H1 (cell line): ENCODE measurements around the gene CACNA1C. TPM values are rescaled to one million over a fixed set of nuclear protein-coding genes. Genes with fewer than 3 reads are reported as not detected.

Experiments
- CTCF ChIA-PET: fragments of 300-600 bp; sonication (Branson Sonifier 250); formaldehyde crosslinking; loops from one replicate; lab custom pipeline; 2021; ENCODE audit not compliant: partially characterized antibody; lab: Charles Lee
- POLR2A ChIA-PET: fragments of 300-600 bp; sonication (Branson Sonifier 250); formaldehyde crosslinking; loops from one replicate; lab custom pipeline; 2021; ENCODE audit warnings: inconsistent platforms; ENCODE audit not compliant: partially characterized antibody; lab: Charles Lee
- DNase-seq, 2 experiments: peaks; one replicate each; pipeline versions ENCODE4 v3.0.0 to v3.0.0-alpha.2; 2010 to 2022; ENCODE audit warnings: low spot score in 2 of 2, low read depth in 1 of 2, mixed read lengths in 1 of 2
- FAIRE-seq: peaks from 2 replicates; lab custom pipeline; 2011; peaks lifted over from hg19 to GRCh38; lab: Jason Lieb, UNC
- H2AFZ ChIP-seq: 2 replicates; pipeline ENCODE4 v1.8.1; 2012; ENCODE audit warnings: low read length, inconsistent platforms
- H2AK5ac ChIP-seq: 2 replicates; pipeline ENCODE4 v1.6.1; 2013; ENCODE audit warnings: low read depth, low read length
- H2BK120ac ChIP-seq: replicated peaks from 2 replicates; pipeline ENCODE3; 2013; ENCODE audit warnings: low read depth, low read length, inconsistent platforms
- H2BK12ac ChIP-seq: 2 replicates; pipeline ENCODE4 v1.6.1; 2013; ENCODE audit warnings: low read depth, low read length
- H2BK15ac ChIP-seq: 2 replicates; pipeline ENCODE4 v1.6.1; 2013; ENCODE audit warnings: low read length
- H2BK20ac ChIP-seq: 2 replicates; pipeline ENCODE4 v1.6.1; 2013; ENCODE audit warnings: low read length
- H2BK5ac ChIP-seq: 2 replicates; pipeline ENCODE4 v1.6.1; 2013; ENCODE audit warnings: low read depth, low read length
- H3K14ac ChIP-seq: 2 replicates; pipeline ENCODE4 v1.6.1; 2013; ENCODE audit warnings: inconsistent platforms; ENCODE audit not compliant: insufficient read length
- H3K18ac ChIP-seq: 2 replicates; pipeline ENCODE4 v1.6.1; 2013; ENCODE audit warnings: low read length; ENCODE audit errors: extremely low read depth
- H3K23ac ChIP-seq: 2 replicates; pipeline ENCODE4 v1.6.1; 2013; ENCODE audit warnings: inconsistent platforms; ENCODE audit not compliant: insufficient read length
- H3K23me2 ChIP-seq: 2 replicates; pipeline ENCODE4 v1.6.1; 2013; ENCODE audit warnings: low read depth, low read length
- H3K27ac ChIP-seq: 2 replicates; pipeline ENCODE4 v1.6.1; 2011; ENCODE audit warnings: low read depth, low read length, inconsistent platforms
- H3K27me3 ChIP-seq, 4 experiments: replicated peaks in 1 of 4; 1 replicate in 1 of 4; 2 replicates in 3 of 4; pipeline versions ENCODE4 v1.6.1 to v1.8.1; 2011 to 2013; ENCODE audit warnings: low read length in 3 of 4, mild to moderate bottlenecking in 3 of 4, inconsistent platforms in 2 of 4, mixed read lengths in 2 of 4, moderate library complexity in 1 of 4; ENCODE audit not compliant: control insufficient read depth in 3 of 4, insufficient read depth in 3 of 4; ENCODE audit errors: extremely low read depth in 1 of 4
- H3K36me3 ChIP-seq, 4 experiments: 2 replicates each; pipeline versions ENCODE4 v1.6.1 to v1.8.1; 2011 to 2013; ENCODE audit warnings: mild to moderate bottlenecking in 4 of 4, low read length in 3 of 4, moderate library complexity in 2 of 4, control low read depth in 1 of 4, inconsistent platforms in 1 of 4; ENCODE audit not compliant: insufficient read depth in 4 of 4, control insufficient read depth in 2 of 4
- H3K4ac ChIP-seq: replicated peaks from 2 replicates; pipeline ENCODE3; 2013; ENCODE audit warnings: low read length, low read depth, mixed read lengths, inconsistent platforms; ENCODE audit not compliant: insufficient read length
- H3K4me1 ChIP-seq, 4 experiments: replicated peaks in 1 of 4; 1 replicate in 1 of 4; 2 replicates in 3 of 4; pipeline versions ENCODE4 v1.6.1 to v1.8.1; 2011 to 2013; ENCODE audit warnings: low read length in 3 of 4, inconsistent platforms in 2 of 4, mixed read lengths in 1 of 4; ENCODE audit not compliant: insufficient read depth in 4 of 4, control insufficient read depth in 3 of 4
- H3K4me2 ChIP-seq, 2 experiments: 2 replicates each; pipeline versions ENCODE4 v1.6.1 to v1.8.1; 2011 to 2013; ENCODE audit warnings: low read depth in 2 of 2, low read length in 2 of 2, control low read depth in 1 of 2, inconsistent platforms in 1 of 2, mild to moderate bottlenecking in 1 of 2; ENCODE audit not compliant: insufficient read depth in 1 of 2
- H3K4me3 ChIP-seq, 4 experiments: fragments of 200-600, 300-600 bp in 1 of 4; sonication (generic), shearing (Covaris generic), sonication (Bioruptor Twin) in 1 of 4; 2 replicates each; pipeline versions ENCODE4 v1.5.1 to v1.8.1; 2011 to 2016; ENCODE audit warnings: low read length in 4 of 4, low read depth in 3 of 4, control low read depth in 2 of 4, inconsistent platforms in 2 of 4, mild to moderate bottlenecking in 2 of 4, mixed read lengths in 1 of 4, moderate library complexity in 1 of 4; ENCODE audit not compliant: insufficient read depth in 2 of 4; ENCODE audit errors: extremely low read depth in 1 of 4
- H3K56ac ChIP-seq: replicated peaks from 2 replicates; pipeline ENCODE3; 2013; ENCODE audit warnings: low read depth, mild to moderate bottlenecking, mixed read lengths, low read length, inconsistent platforms; ENCODE audit not compliant: insufficient read length
- H3K79me1 ChIP-seq: 2 replicates; pipeline ENCODE4 v1.6.1; 2013; ENCODE audit warnings: low read depth, low read length, control low read depth
- H3K79me2 ChIP-seq, 2 experiments: 2 replicates each; pipeline versions ENCODE4 v1.6.1 to v1.8.1; 2012 to 2013; ENCODE audit warnings: low read length in 2 of 2, mild to moderate bottlenecking in 2 of 2, inconsistent platforms in 1 of 2; ENCODE audit not compliant: insufficient read depth in 2 of 2, control insufficient read depth in 1 of 2
- H3K9ac ChIP-seq, 4 experiments: replicated peaks in 1 of 4; 1 replicate in 1 of 4; 2 replicates in 3 of 4; pipeline versions ENCODE4 v1.6.1 to v1.8.1; 2011 to 2013; ENCODE audit warnings: low read depth in 3 of 4, low read length in 3 of 4, control low read depth in 2 of 4, mild to moderate bottlenecking in 2 of 4, moderate library complexity in 2 of 4, inconsistent platforms in 1 of 4; ENCODE audit errors: extremely low read depth in 1 of 4
- H3K9me3 ChIP-seq, 2 experiments: 2 replicates each; pipeline versions ENCODE4 v1.6.1 to v1.8.1; 2012 to 2013; ENCODE audit warnings: mild to moderate bottlenecking in 2 of 2, moderate library complexity in 2 of 2, control low read depth in 1 of 2, inconsistent platforms in 1 of 2, low read depth in 1 of 2, low read length in 1 of 2, mixed read lengths in 1 of 2; ENCODE audit not compliant: insufficient read depth in 2 of 2
- H4K20me1 ChIP-seq, 2 experiments: replicated peaks in 1 of 2; 2 replicates each; pipeline versions ENCODE3 to v1.8.1; 2011 to 2013; ENCODE audit warnings: inconsistent platforms in 2 of 2, low read length in 2 of 2, mild to moderate bottlenecking in 1 of 2; ENCODE audit not compliant: insufficient read depth in 2 of 2, control insufficient read depth in 1 of 2
- H4K5ac ChIP-seq: 2 replicates; pipeline ENCODE4 v1.6.1; 2013; ENCODE audit warnings: low read length, low read depth, mixed read lengths, inconsistent platforms; ENCODE audit not compliant: insufficient read length
- H4K8ac ChIP-seq: 2 replicates; pipeline ENCODE4 v1.8.0; 2013; ENCODE audit warnings: mild to moderate bottlenecking, moderate library complexity, low read length, inconsistent platforms; ENCODE audit not compliant: insufficient read depth; ENCODE audit errors: extremely low read depth
- H4K91ac ChIP-seq: replicated peaks from 2 replicates; pipeline ENCODE3; 2013; ENCODE audit warnings: low read length, mixed read lengths, inconsistent platforms; ENCODE audit not compliant: insufficient read length
- KDM4A ChIP-seq: IDR thresholded peaks from one replicate; pipeline ENCODE4 v1.7.1; 2012; ENCODE audit warnings: low read depth, mild to moderate bottlenecking, moderate library complexity, low read length, inconsistent platforms; ENCODE audit not compliant: severe bottlenecking
- SIX5 ChIP-seq: IDR thresholded peaks from 2 replicates; pipeline ENCODE4 v1.6.1; 2011; ENCODE audit warnings: mild to moderate bottlenecking, low read depth, low read length
- WGBS, 2 experiments: shearing (Covaris generic) in 1 of 2; methylation state at CpG; one replicate each; pipeline versions ENCODE4 v1.1.6 to v1.1.7; 2013 to 2015; ENCODE audit warnings: low lambda C conversion rate in 2 of 2, mixed read lengths in 2 of 2, inconsistent platforms in 1 of 2, low coverage in 1 of 2, missing lambda C conversion rate in 1 of 2; ENCODE audit not compliant: insufficient replicate concordance in 2 of 2, insufficient coverage in 1 of 2, insufficient read length in 1 of 2; ENCODE audit errors: extremely low coverage in 1 of 2, missing lambda C conversion rate in 1 of 2; 5-methylcytosine and 5-hydroxymethylcytosine counted together
- polyA plus RNA-seq, 7 experiments: library from polyadenylated mRNA; depleted of rRNA in 3 of 7; stranded (reverse) in 5 of 7; unstranded in 2 of 7; fragments of >200 nt in 5 of 7; fragments of 200-250 nt in 2 of 7; gene quantifications; 1 replicate in 5 of 7; 2 replicates in 1 of 7; 4 replicates in 1 of 7; pipeline versions ENCODE4 v1.2.1 to v1.2.3, GENCODE V29; 2011 to 2013; ENCODE audit warnings: missing spikeins in 2 of 7, mixed read lengths in 2 of 7
- total RNA-seq: library from RNA; stranded (reverse); fragmentation: NEBNext Ultra II Directional; extraction: Animal tissue kit (Norgen Biotek cat#: 25700); gene quantifications from 2 replicates; pipeline ENCODE4 v1.2.1, GENCODE V29; 2021

CACNA1C gene
- total and polyA plus RNA-seq, 2 of the 8 experiments (the other 6 are each of a cell fraction or from before 2014, with no cell fraction given) = 1.3 TPM

DNA sequence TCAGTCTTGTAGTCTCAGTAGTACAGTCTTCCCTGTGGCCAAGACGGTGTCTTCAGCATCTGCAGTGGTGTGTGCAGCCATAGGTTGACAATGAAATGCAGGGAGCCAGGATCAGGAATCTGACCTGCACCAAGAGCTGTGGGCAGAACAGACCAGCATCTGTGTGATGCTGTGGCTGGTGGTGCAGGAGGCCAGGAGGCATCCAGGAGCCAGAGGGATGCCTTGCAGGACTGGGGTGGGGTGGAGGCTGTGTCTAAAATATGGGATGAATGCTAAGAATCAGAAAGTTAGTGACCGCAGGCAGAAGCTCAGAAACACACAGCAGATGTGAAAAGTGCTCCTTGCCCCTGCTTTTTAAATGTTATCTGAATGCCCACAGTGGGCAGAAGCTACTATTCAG lies 209.7 kb downstream of the CACNA1C start:
- no peak overlapping the region for H3K56ac ChIP-seq
- CTCF ChIA-PET = interaction anchor here (1.0 to 1.3 kb wide), 4 partner anchors 10 to 251 kb away, joined by 3 to 4 read pairs (median 3); no protein-coding TSS in a partner anchor
- H4K91ac ChIP-seq = no peak overlapping the region
- no peaks in the 10 kb centered on the region for H4K20me1 ChIP-seq
- H3K27ac ChIP-seq = no peak overlapping the region
- H2AFZ ChIP-seq = no peak overlapping the region
- H3K4me3 ChIP-seq = no peak overlapping the region
- H3K9ac ChIP-seq = no peak overlapping the region
- H3K36me3 ChIP-seq = no peaks in the 10 kb centered on the region
- no peaks in the 10 kb centered on the region for H3K9me3 ChIP-seq
- no peak overlapping the region for H2BK20ac ChIP-seq
- H2BK5ac ChIP-seq = no peak overlapping the region
- no peaks in the 10 kb centered on the region for H3K79me2 ChIP-seq
- no peaks in the 10 kb centered on the region for H3K27me3 ChIP-seq
- no peak overlapping the region for H3K23ac ChIP-seq
- no peak overlapping the region for H2BK120ac ChIP-seq
- FAIRE-seq = no peak
- no peak overlapping the region for H4K5ac ChIP-seq
- no peak for DNase-seq
- no peaks in the 10 kb centered on the region for H3K23me2 ChIP-seq
- H2BK15ac ChIP-seq = no peak overlapping the region
- H3K79me1 ChIP-seq = no peaks in the 10 kb centered on the region
- no peak overlapping the region for H2BK12ac ChIP-seq
- POLR2A ChIA-PET = no interaction called here
- no peak overlapping the region for H3K18ac ChIP-seq
- H3K4ac ChIP-seq = no peak overlapping the region
- H3K4me1 ChIP-seq = peaks cover 0 to 3% (median 0%) of the 10 kb centered on the region in 4 experiments; a peak in 4 of 7 replicates
- H3K4me2 ChIP-seq = no peak overlapping the region
- H4K8ac ChIP-seq = no peak overlapping the region
- 79% methylated on average over 2 of the region's 2 CpGs; no CpG with 5 or more reads in 1 of the 2 experiments for WGBS, 2 experiments
- H3K14ac ChIP-seq = no peak overlapping the region
- H2AK5ac ChIP-seq = no peak overlapping the region
- TF ChIP-seq KDM4A (no peak), SIX5 (no peak)
